Head of caudate nucleus (tissue), 42 donors: ENCODE data around the gene RASA4.
"Not testable (repeated sequence)": the region's sequence is repeated elsewhere in the genome, so short reads cannot be mapped to it uniquely, and the experiment has no call there.

Source experiments
- DNase-seq, 42 donors: peaks; one replicate each; pipeline versions ENCODE4 v3.0.0 to v3.0.0-alpha.2; 2020 to 2021; ENCODE audit warnings: mixed read lengths in 7 of 42
- intact Hi-C: fragments of 100-400 bp; cut with DNase I; formaldehyde crosslinking; loops from one replicate; pipeline ENCODE4 v1.15.0; 2022

RASA4 gene

DNA sequence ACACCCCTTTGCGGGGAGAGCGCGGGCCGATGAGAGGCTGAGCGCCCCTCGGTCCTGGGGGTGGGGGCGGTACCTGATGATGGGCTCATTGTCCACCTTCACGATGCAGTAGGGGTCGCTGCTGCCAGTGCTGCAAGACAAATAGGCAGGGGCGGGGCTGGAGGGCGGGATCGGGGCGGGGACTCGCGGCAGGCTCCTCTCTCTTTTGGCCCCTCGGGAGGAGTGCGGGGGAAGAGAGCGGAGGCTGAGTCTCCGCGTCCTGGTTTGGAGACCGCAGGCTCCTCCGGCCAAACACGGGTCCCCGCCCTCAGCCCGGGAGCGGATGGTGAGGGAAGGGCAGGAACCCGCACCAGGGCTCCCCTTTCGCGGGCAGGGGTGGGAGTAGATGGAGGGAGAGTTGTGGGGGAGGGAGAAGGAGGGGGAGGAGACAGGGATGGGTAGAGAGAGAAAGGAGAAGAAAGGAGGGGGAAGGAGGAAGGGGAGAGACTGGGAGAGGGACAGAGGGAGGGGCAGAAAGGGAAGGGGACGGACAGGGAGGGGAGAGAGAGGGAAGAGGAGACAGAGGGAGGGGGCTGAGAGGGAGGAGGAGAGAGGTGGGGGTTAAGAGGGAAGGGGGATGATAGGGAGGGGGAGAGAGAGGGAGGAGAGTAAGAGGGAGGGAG is 5.4 kb downstream of the RASA4 start:
- intact Hi-C loops, DNase-seq: not testable (repeated sequence)

DNA sequence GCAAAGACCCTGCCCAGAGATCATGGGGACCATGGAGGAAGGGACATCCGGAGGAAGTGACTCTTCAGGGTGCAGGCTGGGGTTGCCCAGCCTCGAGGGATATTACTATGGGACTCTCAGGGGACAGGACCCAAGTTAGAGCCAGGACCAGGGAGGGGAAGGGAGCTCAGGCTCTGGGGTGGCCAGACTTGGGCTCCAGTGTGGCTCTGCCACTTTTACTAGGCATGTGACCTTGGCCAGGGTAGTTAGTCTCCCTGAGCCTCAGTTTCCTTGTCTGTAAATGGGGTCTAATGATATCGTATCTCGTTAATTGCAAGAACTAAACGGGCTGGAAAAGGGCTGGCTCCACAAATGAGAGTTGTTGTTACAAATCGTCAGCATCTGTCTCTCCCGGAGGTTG is 6.1 kb downstream of the RASA4 start:
- DNase-seq, result peak in 9 of 42 donors; percentile 1 to 32 (median 17)
- intact Hi-C loops, result not testable (repeated sequence)

DNA sequence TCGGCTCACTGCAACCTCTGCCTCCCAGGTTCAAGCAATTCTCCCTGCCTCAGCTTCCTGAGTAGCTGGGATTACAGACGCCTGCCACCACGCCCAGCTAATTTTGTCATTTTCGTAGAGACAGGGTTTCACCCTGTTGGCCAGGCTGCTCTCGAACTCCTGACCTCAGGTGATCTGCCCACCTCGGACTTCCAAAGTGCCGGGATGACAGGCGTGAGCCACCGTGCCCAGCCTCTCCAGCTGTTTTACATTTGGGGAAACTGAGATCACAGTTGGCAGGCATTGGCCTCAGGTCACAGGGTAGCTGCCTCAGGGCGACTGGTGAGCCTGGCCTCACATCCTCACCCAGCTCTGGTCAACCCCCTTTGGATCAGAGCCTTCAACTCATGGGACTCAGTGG is 6.8 kb downstream of the RASA4 start:
- DNase-seq, result peak in 4 of 42 donors; percentile 12 to 33 (median 13)
- intact Hi-C loops, result not testable (repeated sequence)

DNA sequence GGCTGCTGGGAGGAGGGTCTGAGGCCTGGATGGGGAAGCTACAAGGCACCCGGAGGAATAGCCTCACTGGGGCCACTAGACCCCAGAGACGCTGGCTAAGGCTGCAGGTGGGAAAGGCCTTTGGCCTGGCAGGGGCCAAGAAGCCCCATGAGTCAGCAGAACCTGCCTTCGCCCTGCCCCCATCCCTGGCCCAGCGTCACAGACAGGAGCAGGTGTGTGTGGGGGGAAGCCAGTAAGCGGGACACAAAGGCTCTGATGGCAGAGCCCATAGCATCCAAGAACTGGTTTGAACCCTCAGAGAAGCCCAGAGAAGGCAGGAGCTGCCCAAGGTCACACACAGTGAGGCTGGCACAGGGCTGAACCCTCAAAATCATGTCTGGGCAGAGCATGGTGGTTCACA is 9.7 kb downstream of the RASA4 start:
- DNase-seq, intact Hi-C loops: not testable (repeated sequence)

DNA sequence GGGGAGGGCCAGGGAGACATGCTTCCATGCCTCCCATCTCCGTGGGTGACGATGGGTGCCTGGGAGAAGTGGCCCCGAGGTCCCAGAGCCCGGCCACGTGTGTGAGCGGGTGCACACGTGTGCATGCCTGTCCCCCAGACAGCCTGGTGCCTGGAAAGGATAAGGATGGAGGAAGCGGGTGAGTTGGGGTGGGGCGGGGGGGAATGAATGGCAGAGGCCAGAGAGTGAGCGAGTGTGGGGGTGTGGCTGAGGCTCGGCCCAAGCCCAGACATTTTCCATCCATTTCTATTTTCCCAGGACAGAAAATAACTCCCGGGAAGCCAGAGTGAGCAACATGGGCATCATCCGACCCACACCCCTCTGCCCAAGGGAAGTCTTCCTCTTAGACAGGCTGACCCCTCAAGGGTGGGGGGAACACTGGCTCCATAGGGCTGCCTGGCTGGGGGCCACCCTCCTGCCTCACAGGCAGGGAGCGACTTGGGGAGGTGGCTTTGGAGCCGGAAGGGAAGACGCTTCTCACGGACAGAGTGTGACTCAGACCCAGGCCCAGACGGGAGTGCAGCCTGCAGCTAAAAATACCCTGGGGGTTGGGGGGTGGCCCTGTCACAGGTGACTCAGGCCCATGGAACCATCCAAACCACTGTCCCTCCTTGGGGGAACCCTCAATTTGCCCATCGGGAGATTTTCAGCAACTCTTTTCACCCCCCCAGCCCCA is 12.0 kb downstream of the RASA4 start:
- intact Hi-C loops, DNase-seq: not testable (repeated sequence)

DNA sequence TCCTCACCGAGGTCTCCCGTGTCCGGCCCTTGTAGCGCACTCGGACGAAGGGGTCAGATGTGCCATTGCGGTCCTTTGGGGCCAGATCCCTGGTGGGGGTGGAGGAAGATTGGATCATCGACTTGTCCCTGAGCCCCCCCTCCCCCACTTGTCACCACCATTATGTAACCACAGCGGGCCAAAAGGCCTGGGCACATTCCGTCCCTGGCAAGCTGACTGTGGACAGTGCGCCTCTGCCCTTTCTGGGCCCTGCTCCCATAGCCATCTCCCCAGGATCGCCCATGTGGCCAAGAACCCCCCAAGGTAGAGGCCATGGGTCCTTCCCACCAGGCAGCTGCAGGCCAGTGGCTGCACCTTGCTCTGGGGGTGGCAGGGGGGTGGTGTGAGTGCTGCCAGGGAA is 14.2 kb downstream of the RASA4 start:
- DNase-seq, intact Hi-C loops: not testable (repeated sequence)

DNA sequence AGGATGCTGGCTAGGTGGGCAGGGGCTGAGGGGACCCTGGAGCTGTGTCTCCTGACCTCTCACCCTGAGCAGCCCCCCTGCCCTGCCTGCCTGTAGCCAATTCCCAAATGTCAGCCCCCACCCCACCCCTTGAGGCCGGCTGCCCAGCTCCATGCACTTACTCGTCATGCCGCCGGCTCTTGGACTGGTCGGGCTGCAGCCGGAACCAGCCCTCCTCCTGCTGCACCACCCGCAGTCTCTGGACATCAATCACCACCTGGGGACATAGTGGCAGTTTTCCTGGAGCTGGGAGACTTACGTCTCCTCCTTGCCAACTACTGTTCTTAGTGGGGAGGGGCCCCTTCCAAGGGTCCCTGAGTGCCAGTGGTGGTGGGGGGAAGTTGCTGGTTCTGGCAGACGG is 16.9 kb downstream of the RASA4 start:
- intact Hi-C loops, DNase-seq: not testable (repeated sequence)

DNA sequence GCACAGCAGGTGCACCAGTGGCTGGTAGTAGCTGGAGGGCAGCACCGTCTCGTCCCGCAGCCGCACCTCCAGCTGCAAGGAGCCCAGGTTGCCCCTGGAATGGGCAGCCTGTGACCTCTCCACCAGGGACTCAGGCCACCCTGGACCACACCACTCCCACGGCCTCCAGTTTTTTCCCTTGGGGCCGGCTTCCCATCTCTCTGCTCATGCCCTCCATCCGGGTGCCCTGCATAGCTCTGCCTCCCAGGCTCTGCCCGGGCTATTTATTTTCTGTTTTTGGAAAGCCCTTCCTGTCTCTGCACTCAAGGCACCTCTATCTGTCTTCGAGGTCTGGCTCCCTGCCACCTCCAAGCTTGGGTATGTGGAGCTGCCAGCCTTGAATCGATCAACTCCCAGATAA is 20.5 kb downstream of the RASA4 start:
- peak in 2 of 42 donors; percentile 3 to 12 for DNase-seq
- intact Hi-C loops, result not testable (repeated sequence)

DNA sequence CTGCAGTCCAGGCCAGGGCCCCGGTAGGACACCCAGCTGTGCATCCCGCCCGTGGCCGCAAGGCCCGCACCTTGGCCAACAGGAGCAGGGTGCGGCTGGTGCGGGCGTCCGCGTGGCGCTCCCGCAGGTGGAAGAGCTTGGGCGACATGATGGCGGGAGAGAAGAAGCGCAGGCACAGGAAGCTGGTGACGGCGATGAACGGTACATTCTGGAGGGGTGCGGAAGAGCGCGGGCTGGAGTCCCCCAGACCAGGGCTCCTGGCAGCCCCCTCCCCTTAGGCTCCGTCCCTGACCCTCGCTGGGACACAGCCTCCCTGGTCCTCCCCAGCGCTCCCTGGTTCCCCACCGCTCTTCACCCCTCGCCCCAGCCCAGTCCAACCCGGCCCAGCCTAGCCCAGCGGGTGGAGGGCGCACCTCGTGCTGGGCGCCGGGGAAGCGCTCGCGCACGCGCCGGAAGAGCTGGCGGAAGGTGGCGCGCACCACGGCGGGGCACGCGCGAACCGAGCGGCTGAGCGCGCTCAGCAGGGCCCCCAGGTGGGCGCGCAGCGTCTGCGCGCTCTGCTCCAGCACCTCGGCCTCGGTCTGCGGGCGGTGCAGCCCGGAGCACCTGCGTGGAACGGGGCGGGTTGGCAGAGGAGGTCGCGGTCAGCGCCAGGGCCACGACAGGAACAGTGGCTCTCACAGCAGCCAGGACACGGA is 22.8 kb downstream of the RASA4 start:
- DNase-seq, intact Hi-C loops: not testable (repeated sequence)

DNA sequence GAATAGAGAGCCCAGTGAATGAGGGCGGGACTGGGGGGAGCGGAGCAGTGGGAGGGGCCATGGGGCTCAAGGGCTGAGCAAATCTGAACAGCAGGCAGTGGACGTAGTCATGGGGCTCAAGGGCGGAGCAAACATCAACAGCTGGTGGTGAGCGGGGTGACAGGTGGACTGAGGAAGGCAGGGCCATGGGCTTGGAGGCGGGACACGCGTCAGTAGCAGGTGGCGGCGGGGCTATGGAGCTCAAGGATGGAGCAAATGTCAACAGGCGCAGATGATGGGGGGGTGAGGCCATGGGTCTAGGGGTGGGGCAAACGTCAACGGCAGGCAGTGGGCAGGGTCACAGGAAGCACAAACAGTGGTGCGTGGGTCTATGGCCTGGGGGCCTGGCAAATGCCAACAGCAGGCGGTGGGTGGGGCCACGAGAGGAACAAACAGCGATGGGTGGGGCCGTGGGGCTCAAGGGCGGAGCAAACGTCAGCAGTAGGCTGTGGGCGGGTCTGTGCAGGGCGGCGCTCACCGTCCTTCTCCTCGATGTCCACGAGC is 24.0 kb downstream of the RASA4 start:
- intact Hi-C loops, result not testable (repeated sequence)
- peak in 18 of 42 donors; percentile 8 to 53 (median 24) for DNase-seq

DNA sequence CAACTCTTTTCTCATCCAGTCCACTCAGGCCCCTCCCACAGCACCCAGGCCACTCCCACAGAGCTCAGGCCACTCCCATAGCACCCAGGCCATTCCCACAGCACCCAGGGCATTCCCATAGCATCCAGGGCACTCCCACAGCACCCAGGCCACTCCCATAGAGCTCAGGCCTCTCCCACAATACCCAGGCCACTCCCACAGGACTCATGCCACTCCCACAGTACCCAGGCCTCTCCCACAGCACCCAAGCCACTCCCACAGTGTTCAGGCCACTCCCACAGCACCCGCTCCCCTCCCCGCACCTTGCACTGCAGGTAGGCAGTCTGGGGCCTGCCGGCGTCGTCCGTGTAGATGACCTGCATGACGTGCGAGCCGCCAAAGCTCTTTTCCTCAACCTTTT is 26.7 kb downstream of the RASA4 start:
- intact Hi-C loops, DNase-seq: not testable (repeated sequence)

DNA sequence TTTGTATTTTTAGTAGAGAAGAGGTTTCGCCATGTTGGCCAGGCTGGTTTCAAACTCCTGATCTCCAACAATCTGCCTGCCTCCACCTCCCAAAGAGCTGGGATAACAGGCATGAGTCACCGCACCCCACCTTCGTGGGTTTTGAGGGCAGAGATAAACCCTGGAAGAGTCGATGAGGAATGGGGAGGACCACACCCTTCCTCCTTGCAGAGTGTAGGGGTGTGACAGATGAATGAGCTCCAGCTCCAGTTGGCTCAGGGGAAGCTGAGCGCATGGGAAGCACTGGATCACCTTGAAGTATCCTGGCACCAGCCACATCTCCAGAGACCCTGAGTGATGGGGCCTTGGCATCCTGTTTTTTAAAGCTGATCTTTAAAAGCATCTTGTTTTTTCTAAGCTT is 33.1 kb downstream of the RASA4 start:
- DNase-seq, intact Hi-C loops: not testable (repeated sequence)

DNA sequence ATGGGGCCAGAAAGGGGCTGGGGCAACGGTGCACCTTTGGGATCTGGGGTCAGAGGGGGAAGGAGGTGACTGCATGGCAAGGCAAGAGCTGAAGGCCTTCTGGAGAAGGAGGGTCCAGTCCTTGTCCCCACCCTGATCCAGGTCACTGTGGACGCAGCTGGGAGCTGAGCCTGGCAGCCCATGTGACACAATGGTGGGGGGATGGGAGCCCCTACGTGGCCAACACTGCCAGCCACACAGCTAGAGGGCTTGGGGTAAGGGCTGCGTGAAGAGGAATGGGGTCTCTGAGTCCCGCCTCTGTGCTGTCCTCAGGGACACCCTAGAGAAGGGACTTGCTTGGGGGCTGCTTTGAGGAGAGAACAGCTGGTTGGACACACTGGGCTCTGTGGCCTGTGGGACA is 34.8 kb downstream of the RASA4 start:
- DNase-seq, intact Hi-C loops: not testable (repeated sequence)

DNA sequence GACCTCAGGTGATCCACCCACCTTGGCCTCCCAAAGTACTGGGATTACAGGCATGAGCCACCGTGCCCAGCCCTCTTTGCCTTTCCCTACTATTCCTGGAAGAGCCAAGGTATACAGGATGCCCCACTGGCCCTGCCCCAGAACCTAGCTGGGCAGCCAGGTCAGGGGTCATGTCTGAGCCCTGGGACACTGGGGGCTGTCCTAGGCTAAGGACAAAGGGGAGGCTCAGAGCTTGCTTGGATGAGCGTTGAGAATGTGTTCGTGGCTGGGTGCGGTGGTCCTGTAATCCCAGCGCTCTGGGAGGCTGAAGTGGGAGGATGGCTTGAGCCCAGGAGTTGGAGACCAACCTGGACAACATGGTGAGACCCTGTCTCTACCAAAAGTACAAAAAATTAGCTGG is 38.1 kb downstream of the RASA4 start:
- DNase-seq, result peak in 1 of 42 donors; percentile 1
- intact Hi-C loops, result not testable (repeated sequence)

DNA sequence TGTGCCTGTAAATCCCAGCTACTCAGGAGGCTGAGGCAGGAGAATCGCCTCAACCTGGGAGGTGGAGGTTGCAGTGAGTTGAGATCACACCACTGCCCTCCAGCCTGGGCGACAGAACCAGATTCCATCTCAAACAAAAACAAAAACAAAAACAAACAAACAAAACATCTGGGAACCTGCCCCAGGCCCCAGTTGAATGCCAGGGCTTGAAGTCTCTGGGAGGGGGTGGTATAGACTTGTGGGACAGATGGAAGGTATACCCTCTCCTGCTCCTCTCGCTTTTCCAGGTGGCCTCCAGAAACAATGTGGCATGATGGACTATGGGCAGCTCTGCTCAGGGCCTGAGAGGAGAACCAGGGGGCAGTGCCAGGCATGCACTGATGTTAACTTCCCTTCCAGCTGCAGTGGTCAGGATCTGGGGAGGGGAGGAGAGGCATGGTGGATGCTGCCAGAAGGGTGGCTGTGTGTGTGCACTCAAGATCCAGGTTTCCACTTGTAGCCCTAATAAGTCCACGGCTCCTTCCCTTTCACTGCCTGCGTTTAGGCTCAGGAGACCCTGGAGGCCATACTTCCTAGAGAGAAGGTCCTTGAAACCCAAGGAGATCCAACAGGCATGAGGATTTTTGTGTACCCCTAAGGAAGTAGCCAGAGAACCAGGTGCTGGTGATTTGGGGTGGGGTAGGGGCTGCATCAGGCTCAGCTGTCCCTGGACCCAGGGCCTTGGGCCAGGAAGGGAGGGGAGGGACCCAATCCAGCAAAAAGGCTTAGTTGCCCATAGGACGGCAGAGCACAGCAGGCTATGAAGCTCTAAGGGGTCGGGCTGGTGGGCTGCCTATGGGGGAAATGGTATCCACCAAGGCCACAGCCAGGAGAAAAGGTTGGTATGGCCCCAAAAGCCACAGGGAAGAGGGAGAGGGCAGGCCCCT is 39.0 kb downstream of the RASA4 start:
- DNase-seq, result peak in 1 of 42 donors; percentile 24
- intact Hi-C loops, result not testable (repeated sequence)

DNA sequence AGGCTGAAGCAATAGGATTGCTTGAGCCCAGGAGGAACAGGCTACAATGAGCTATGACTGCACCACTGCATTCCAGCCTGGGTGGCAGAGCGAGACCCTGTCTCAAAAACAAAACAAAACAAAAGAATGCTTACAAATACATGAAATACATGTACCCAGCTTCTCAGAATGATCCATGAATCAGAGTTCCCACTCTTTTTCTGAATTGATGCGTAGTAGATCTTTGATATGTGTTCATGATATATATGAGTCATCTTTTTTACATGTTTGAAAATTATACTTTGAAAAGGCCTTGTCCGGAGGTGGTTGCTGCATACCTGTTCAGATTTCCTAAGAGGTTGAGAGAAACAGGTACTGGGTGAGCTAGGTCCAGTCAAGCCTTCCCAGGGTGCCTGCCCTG is 40.2 kb downstream of the RASA4 start:
- DNase-seq, intact Hi-C loops: not testable (repeated sequence)

DNA sequence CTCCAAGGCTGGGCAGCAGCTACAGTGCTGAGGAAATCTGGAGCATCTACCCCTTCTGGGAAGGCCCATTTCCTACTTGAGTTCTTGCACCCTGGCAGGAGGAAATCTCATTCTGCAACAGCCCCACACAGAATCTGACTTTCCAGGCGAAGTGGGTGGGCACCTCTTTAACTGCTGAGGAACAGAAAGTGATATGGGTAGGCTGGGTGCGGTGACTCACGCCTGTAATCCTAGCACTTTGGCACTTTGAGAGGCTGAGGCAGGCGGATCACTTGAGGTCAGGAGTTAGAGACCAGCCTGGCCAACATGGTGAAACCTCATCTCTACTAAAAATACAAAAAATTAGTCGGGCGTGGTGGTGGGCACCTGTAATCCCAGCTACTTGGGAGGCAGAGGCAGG is 41.9 kb downstream of the RASA4 start:
- intact Hi-C loops, DNase-seq: not testable (repeated sequence)
